Kidney epithelial cell (primary cell): ENCODE measurements around the gene P3H3. TPM values are rescaled to one million over a fixed set of nuclear protein-coding genes. Genes with fewer than 3 reads are reported as not detected.
A peak's percentile ranks its signal among the peaks of the same experiment; 100 is the strongest.

Source experiments
- DNase-seq: peaks from one replicate; pipeline ENCODE4 v3.0.0-alpha.2; 2010; ENCODE audit warnings: low read depth
- H3K27me3 ChIP-seq: 2 replicates; pipeline ENCODE4 v1.6.0; 2011; ENCODE audit warnings: low read length; ENCODE audit not compliant: control insufficient read depth, insufficient read depth
- H3K36me3 ChIP-seq: 2 replicates; pipeline ENCODE4 v1.5.1; 2011; ENCODE audit warnings: low read length; ENCODE audit not compliant: control insufficient read depth, insufficient read depth
- H3K4me3 ChIP-seq: 2 replicates; pipeline ENCODE4 v1.5.1; 2011; ENCODE audit warnings: low read depth, mild to moderate bottlenecking, control low read depth, low read length
- CTCF ChIP-seq: IDR thresholded peaks from 2 replicates; pipeline ENCODE4 v1.5.1; 2011; ENCODE audit warnings: mild to moderate bottlenecking, moderate library complexity, low read length, control low read depth, inconsistent platforms; ENCODE audit not compliant: insufficient read depth, poor library complexity, severe bottlenecking
- total RNA-seq: library from RNA; depleted of rRNA; stranded (reverse); fragments of >200 nt; gene quantifications from 2 replicates; pipeline ENCODE4 v1.2.3, GENCODE V29; 2015

The P3H3 gene
- total RNA-seq, 1 donor from 2014 or later = 21.8 TPM

GRCh38 chr12:6826734-6827436 is 1.3 kb upstream of the P3H3 start:
- peaks cover 15% of the 10 kb centered on the region for H3K27me3 ChIP-seq
- H3K36me3 ChIP-seq = peaks cover 2% of the 10 kb centered on the region
- TF ChIP-seq CTCF = no peak
- no peak for DNase-seq
- no peak overlapping the region for H3K4me3 ChIP-seq

GRCh38 chr12:6827437-6827911 is 733 bp upstream of the P3H3 start:
- DNase-seq = no peak
- Histone ChIP-seq H3K36me3 (peaks cover 2% of the 10 kb centered on the region), H3K27me3 (peaks cover 9% of the 10 kb centered on the region), H3K4me3 (no peak overlapping the region)
- no peak for TF ChIP-seq CTCF

GRCh38 chr12:6828781-6829535 is 751 bp downstream of the P3H3 start:
- peaks cover 2% of the 10 kb centered on the region for H3K36me3 ChIP-seq
- no peaks in the 10 kb centered on the region for H3K27me3 ChIP-seq
- DNase-seq = no peak
- no peak for TF ChIP-seq CTCF
- H3K4me3 ChIP-seq = peak overlapping the region; percentile 86

GRCh38 chr12:6829536-6830220 is 1.5 kb downstream of the P3H3 start:
- H3K4me3 ChIP-seq = peak overlapping the region; percentile 86
- DNase-seq = no peak
- H3K36me3 ChIP-seq = peaks cover 2% of the 10 kb centered on the region
- no peaks in the 10 kb centered on the region for H3K27me3 ChIP-seq
- TF ChIP-seq CTCF = peak; percentile 32

GRCh38 chr12:6830286-6830890 is 2.2 kb downstream of the P3H3 start:
- Histone ChIP-seq H3K27me3 (no peaks in the 10 kb centered on the region), H3K4me3 (no peak overlapping the region), H3K36me3 (peaks cover 2% of the 10 kb centered on the region)
- TF ChIP-seq CTCF = no peak
- DNase-seq = no peak
